Measurements from ENCODE around the gene UBE2QL1. TPM values are rescaled to one million over a fixed set of nuclear protein-coding genes. Genes with fewer than 3 reads are reported as not detected.

UBE2QL1 gene
- total RNA-seq, 1 experiment from 2014 or later: 0.11 TPM

DNA sequence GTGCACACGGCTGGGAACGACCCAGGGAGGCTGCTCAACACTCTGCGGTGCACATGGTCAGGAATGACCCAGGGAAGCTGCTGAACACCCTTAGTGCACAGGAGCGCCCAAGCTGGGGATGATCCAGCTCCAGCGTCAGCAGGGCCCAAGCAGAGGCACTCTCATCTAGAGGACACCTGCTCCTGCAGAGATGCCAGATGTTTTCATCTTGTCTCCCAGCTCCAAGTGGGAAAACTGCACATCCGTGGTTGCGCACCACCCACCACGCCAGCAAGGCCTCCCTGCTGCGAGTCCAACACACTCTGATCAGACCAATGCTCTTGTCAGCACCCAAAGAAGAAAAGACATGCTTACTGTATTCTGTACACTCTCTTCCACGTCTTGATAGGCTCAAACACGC is 34.1 kb downstream of the UBE2QL1 start:
- Histone ChIP-seq H2BK12ac (ENCODE audit: insufficient read length, low read depth, low read length) (no peak overlapping the region), H3K9ac (ENCODE audit: extremely low read depth, insufficient read length, low read length) (no peak overlapping the region), H3K9me3 (ENCODE audit: control insufficient read depth, low read depth, low read length) (no peaks in the 10 kb centered on the region), H3K79me2 (ENCODE audit: insufficient read depth, low read length) (no peaks in the 10 kb centered on the region), H3K23ac (ENCODE audit: insufficient read length, low read depth, low read length) (no peak overlapping the region), H3K27me3 (ENCODE audit: insufficient read depth, low read length) (no peaks in the 10 kb centered on the region), H3K23me2 (ENCODE audit: insufficient read length, low read depth, low read length, poor library complexity, severe bottlenecking) (no peaks in the 10 kb centered on the region), H3K4me2 (ENCODE audit: insufficient read depth, insufficient read length, low read length) (no peak overlapping the region), H4K8ac (replicated peaks; ENCODE audit: insufficient read length, low read depth, low read length) (no peak overlapping the region), H3K27ac (ENCODE audit: insufficient read length, low read depth, low read length) (no peak overlapping the region), H3K18ac (ENCODE audit: insufficient read length, low read depth, low read length) (no peak overlapping the region), H2AFZ (ENCODE audit: low read length) (no peak overlapping the region), H3K56ac (ENCODE audit: insufficient read length, low read depth, low read length) (no peak overlapping the region), H4K91ac (ENCODE audit: insufficient read length, low read depth, low read length) (no peak overlapping the region), H3K4ac (ENCODE audit: low read depth, low read length) (no peak overlapping the region), H3K14ac (ENCODE audit: insufficient read depth, low read length) (no peak overlapping the region), H2BK120ac (ENCODE audit: low read depth, low read length, poor library complexity, severe bottlenecking) (no peak overlapping the region), H3K4me1 (ENCODE audit: insufficient read depth, low read length) (no peaks in the 10 kb centered on the region), H2BK5ac (ENCODE audit: insufficient read length, low read length) (no peak overlapping the region), H3K79me1 (ENCODE audit: insufficient read depth, low read depth, low read length, poor library complexity, severe bottlenecking) (no peaks in the 10 kb centered on the region), H2AK5ac (ENCODE audit: insufficient read length, low read length) (no peak overlapping the region), H4K5ac (ENCODE audit: insufficient read length, low read depth, low read length) (no peak overlapping the region), H4K20me1 (ENCODE audit: control insufficient read depth, insufficient read depth, insufficient read length) (no peaks in the 10 kb centered on the region), H3T11ph (ENCODE audit: low read length) (no peak overlapping the region), H2BK20ac (ENCODE audit: low read depth, low read length, poor library complexity, severe bottlenecking) (no peak overlapping the region), H2BK15ac (ENCODE audit: low read depth, low read length) (no peak overlapping the region)
- no peaks in the 10 kb centered on the region; a peak in 1 of 5 replicates for H3K9me3 Mint-ChIP-seq
- WGBS (ENCODE audit: extremely low coverage, insufficient read length, low lambda C conversion rate): no CpG with 5 or more reads among the region's 11 CpGs
- no peak overlapping the region for H3K27ac Mint-ChIP-seq
- peaks cover 19% of the 10 kb centered on the region for H3K27me3 Mint-ChIP-seq (ENCODE audit: low read depth)
- TF ChIP-seq, protein P1, sequence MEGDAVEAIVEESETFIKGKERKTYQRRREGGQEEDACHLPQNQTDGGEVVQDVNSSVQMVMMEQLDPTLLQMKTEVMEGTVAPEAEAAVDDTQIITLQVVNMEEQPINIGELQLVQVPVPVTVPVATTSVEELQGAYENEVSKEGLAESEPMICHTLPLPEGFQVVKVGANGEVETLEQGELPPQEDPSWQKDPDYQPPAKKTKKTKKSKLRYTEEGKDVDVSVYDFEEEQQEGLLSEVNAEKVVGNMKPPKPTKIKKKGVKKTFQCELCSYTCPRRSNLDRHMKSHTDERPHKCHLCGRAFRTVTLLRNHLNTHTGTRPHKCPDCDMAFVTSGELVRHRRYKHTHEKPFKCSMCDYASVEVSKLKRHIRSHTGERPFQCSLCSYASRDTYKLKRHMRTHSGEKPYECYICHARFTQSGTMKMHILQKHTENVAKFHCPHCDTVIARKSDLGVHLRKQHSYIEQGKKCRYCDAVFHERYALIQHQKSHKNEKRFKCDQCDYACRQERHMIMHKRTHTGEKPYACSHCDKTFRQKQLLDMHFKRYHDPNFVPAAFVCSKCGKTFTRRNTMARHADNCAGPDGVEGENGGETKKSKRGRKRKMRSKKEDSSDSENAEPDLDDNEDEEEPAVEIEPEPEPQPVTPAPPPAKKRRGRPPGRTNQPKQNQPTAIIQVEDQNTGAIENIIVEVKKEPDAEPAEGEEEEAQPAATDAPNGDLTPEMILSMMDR (conservative IDR thresholded peaks at IDR 0.05): no peak
- H3K36me3 Mint-ChIP-seq (ENCODE audit: insufficient read depth in 1 of 3, low read depth in 3 of 3): no peaks in the 10 kb centered on the region
- no peak for DNase-seq
- H3K4me1 Mint-ChIP-seq: no peaks in the 10 kb centered on the region
- no peak overlapping the region for H3K4me3 Mint-ChIP-seq
